GM21526 (cell line): ENCODE results near the gene SH3RF2.
"Not testable (repeated sequence)": the region's sequence is repeated elsewhere in the genome, so short reads cannot be mapped to it uniquely, and the experiment has no call there.

Experiments
- ATAC-seq: cut with Tn5 transposase; IDR thresholded peaks from one replicate; pipeline ENCODE4 v1.9.1; 2021; ENCODE audit warnings: moderate library complexity; ENCODE audit not compliant: unreplicated experiment, low FRiP score

The SH3RF2 gene

GRCh38 chr5:146003852-146004251 is 67.5 kb downstream of the SH3RF2 start:
- ATAC-seq, result no peak

DNA sequence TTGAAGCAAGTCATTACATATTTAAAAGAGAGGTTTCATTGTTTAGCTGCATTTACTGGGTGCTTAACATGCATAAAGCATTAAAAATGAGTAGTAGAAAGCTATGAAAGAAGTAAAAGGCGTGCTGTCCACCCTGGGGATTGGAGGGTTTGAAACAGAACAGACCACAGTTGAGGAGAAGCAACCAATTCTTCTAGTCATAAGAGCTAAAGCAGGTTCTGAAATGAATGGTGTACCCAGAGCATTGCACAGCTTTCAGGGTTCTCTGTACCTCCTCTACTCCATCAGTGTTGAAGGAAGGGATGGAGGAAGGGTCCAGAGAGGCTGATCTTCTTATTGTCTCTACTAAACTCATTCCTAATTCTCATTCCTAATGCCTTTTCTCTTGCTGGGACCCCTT is 68.9 kb downstream of the SH3RF2 start:
- ATAC-seq, result no peak

DNA sequence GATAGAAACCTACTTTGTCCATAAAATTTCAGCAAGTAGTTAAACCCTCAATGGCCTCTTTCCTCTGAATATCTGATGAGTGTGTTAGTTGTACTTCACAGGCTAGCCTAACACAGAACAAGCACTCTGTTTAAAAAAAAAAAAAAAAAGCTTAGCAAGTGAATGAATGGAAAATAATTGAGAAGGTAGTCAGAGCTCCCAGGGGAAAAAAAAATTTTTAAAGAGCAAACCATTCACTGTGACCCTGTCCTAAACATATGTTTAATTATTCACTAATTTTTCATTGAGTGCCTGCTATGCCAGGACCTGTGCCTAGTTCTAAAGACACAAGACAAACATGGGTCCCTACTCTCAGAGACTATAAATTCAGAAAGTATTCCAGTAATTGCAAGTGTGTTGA is 69.3 kb downstream of the SH3RF2 start:
- no peak for ATAC-seq

- no peak for ATAC-seq
Observed at GRCh38 chr5:146006470-146007190, 70.3 kb downstream of the SH3RF2 start.

DNA sequence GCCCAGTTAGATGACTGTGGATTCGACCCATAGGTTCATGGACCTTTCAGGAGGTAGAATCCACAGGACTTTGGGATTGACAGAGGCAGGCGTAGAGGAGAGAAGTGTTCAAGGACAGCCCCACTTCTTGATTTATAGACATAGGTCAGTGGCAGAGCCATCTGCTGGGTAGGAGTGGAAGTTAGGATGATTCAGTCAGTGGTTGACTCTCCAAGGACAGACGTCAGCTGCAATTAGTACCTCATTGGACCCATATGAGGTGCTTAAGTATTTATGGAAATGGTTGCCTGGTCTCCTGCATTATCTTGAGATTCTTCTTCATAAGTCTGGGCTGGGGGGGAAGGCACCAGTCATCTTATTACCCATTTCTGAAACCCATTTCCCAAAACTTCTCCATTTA is 70.9 kb downstream of the SH3RF2 start:
- ATAC-seq, result no peak

DNA sequence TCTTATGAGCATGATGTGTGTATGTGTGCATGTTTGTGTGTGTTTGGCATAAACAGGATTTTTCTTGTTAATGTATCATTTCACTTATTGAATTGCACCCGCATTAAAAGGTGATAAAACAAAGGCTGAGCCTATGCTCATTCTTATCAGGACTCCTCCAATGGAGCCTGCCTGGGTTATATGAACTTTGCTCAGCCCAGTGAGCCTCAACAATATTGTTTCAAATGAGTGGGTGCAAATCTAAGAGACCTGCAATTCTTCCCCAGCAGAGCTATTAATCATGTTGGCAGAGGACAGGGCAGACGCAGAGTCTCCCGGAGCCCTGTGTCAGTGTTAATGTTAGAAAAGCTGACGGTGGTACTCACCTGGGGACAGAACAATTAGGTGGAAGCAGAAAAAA is 71.6 kb downstream of the SH3RF2 start:
- ATAC-seq, result no peak

DNA sequence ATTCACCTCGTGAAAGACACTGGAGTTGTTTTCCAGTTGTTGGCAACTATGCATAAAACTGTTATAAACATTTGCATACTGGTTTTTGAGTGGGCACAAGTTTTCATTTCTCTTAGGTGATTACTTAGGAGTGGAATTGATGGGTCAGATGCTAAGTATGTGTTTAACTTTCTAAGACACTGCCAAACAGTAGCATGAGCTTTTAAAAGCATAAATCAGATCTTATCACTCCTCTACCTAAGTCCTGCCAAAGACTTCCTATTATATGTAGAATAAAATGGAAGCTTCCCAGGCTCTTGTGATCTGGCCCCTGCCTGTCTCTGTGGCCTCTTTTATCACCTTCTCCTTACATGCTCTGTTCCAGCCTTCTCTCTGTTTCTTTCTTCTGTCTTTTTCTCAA is 72.6 kb downstream of the SH3RF2 start:
- no peak for ATAC-seq

DNA sequence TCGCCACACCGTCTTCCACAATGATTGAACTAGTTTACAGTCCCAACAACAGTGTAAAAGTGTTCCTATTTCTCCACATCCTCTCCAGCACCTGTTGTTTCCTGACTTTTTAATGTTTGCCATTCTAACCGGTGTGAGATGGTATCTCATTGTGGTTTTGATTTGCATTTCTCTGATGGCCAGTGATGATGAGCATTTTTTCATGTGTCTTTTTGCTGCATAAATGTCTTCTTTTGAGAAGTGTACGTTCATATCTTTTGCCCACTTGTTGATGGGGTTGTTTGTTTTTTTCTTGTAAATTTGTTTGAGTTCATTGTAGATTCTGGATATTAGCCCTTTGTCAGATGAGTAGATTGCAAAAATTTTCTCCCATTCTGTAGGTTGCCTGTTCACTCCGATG is 74.1 kb downstream of the SH3RF2 start:
- not testable (repeated sequence) for ATAC-seq

DNA sequence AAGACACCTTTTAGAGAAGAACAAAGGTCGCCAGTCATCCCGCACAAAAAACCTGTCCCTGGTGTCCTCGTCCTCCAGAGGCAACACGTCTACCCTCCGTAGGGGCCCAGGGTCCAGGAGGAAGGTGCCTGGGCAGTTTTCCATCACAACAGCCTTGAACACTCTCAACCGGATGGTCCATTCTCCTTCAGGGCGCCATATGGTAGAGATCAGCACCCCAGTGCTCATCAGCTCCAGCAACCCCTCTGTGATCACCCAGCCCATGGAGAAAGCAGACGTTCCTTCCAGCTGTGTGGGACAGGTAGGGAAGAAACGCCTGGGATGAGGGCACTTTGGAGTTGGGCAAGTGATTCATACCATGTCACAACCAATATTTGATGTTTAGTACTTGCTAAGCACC is 77.4 kb downstream of the SH3RF2 start:
- no peak for ATAC-seq

GRCh38 chr5:146015001-146015400 is 78.6 kb downstream of the SH3RF2 start:
- no peak for ATAC-seq

DNA sequence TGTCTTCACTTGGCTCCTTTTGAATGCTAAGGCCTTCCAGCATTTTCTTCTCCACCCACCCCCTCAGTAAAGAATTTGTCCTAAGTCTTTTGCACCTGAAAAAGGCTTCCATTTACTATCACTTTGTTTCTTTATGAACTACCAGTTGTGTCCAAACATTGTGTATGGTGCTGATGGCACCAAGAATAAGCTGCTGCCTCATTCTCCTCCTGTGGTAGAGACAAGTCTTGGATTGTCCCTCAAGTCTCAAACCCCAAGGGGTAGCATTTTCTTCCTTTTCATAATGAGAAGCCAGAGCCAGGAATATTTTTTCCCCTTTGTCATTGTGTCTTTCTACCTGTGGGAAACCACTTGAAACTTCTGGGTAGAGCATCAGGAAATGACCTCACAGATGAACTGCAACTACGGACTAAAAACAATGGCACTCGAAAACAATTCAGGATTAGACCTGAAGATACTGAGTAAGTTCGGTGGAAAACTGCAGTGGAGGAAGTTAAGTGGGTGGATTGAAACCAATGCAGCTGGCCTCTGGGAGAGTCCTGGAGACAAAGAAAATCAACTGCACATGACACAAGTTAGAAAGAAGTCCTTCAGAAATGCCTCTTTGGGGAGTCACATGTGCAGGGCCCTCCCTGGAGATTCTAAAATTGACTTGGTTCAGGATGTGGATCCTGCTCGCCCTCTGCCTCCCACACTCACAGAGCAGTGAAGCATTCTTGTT is 80.5 kb downstream of the SH3RF2 start:
- ATAC-seq, result no peak

GRCh38 chr5:146018514-146019375 is 82.4 kb downstream of the SH3RF2 start:
- ATAC-seq, result no peak

DNA sequence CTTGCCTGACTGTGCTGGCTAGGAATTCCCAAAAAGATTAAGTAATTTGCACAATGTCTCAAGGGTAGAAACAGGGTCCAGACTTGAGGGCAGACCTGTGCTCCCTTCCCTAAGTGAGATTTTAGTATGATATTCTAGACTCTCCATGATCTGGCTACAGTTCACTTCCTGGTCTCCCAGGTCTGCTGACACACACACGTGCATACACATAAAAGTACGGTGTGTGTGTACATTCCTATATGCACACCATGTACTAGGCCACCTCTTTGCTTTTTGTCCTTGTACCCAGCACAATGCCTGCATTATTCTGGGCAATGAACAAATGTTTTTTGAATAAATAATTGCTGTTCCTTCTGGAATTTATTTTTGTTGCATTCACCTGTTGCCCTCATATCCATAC is 83.7 kb downstream of the SH3RF2 start:
- ATAC-seq, result no peak

DNA sequence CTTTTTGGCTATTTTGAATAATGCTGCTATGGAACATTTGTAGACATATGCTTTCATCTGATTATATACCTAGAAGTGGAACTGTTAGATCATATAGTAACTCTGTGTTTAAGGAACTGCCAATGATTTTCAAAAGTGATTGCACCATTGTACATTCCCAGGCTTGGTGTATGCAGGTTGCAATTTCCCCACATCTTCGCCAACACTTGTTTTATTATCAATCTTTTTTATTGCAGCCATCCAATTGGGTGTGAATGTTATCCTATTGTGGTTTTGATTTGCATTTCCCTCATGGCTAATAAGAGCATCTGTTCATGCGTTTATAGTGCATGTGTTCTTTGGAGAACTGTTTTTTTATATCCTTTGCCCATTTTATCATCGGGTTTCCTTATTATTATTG is 87.7 kb downstream of the SH3RF2 start:
- ATAC-seq, result no peak

DNA sequence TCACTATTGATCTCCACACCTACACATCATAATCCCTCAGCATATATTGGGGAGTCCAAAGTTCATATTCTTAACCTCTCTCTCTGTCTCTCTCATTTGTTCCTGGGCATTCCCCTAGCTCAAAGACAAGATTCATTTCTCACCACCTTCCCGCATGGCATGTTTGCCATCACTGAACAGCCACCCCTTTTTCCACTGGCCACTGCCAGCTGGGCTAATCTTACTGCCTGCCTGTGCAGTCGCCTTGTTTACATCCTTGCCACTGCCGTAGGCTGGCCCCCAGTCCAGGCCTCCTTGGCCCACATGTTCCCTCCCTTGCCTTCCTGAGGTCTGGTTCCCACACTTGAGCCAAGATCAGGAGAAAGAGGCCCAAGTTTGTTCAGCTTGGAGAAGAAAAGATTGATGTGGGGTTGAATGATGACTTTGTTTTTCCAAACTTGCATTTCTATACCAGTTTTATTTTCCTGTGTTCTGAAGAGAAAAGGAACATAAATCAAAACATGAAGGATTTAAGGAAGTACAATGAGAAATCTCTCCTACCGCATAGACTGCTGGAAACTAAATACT is 88.8 kb downstream of the SH3RF2 start:
- no peak for ATAC-seq

DNA sequence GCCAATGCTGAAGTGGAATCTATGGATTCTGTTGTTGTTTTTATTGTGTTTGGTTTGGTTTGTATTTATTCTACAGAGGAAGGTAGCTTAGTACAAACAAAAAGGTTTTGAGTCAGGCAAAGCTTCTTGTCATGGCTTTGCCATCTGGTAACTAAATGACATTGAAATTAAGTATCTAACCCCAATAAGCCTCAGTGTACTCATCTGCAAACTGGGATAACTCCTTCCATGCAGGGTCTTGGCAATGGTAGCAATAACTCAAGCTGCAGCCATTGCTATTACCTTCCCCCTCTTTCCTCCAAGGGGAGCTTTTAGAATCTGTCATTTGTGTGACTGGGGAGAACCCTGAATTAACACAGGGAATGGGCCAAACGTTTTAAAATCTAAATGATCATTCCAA is 89.3 kb downstream of the SH3RF2 start:
- ATAC-seq, result no peak

DNA sequence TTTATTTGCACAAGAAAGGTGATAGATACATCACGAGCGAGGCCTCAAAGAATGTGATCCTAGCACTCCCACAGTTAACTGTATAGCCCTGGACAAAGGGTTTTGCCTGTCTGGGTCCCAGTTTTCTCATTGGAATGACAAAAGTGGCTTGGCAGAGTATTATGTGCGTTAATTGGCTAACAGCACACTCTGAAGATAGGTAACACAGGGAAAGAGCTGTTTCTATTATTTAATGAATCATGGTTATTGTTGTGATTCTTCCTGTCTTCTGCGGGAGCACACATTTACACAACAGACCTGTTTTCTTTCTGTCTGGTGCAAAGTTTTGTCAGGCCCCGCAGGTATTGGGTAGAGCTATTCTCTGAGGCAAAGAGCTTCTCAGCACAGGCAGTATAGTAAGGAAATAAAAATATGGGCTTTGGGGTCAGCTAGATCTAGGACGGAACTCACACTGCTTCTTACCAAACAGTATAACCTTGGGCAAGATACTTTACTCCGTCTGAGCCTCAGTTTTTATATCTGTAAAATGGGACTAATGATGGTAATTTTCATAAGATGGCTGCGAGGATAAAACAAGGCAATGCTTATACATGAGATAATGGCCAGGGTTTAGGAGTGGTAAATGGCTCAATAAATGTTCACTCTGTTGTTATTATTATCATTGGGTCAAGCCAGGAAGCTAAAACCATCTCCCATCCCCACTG is 90.1 kb downstream of the SH3RF2 start:
- ATAC-seq, result no peak

- ATAC-seq, result no peak
Observed at GRCh38 chr5:146027751-146028150, 91.4 kb downstream of the SH3RF2 start.

DNA sequence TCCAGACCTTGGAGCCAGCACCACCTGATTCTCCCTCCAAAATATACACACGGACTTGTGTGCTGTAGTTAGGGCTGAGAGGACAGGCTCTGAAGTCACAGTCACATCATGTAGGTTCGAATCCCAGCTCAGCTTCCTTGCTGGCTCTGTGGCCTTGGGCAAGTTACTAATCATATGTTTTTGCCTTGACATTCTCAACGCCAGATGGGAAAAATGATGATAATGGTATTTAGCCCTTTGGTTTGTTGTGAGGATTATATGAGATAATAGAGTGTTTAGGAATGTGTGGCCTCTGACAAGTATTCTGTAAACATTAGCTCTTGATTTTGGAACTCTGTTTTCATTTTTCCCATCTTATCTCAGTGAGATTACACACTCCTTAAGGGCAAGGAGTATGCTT is 96.5 kb downstream of the SH3RF2 start:
- no peak for ATAC-seq

GRCh38 chr5:146034127-146034526 is 97.7 kb downstream of the SH3RF2 start:
- ATAC-seq, result no peak
